Measurements from ENCODE around the gene CDC34. TPM values are rescaled to one million over a fixed set of nuclear protein-coding genes. Genes with fewer than 3 reads are reported as not detected.

The CDC34 gene
- total RNA-seq, 1 experiment from 2014 or later, result 87.4 TPM

DNA sequence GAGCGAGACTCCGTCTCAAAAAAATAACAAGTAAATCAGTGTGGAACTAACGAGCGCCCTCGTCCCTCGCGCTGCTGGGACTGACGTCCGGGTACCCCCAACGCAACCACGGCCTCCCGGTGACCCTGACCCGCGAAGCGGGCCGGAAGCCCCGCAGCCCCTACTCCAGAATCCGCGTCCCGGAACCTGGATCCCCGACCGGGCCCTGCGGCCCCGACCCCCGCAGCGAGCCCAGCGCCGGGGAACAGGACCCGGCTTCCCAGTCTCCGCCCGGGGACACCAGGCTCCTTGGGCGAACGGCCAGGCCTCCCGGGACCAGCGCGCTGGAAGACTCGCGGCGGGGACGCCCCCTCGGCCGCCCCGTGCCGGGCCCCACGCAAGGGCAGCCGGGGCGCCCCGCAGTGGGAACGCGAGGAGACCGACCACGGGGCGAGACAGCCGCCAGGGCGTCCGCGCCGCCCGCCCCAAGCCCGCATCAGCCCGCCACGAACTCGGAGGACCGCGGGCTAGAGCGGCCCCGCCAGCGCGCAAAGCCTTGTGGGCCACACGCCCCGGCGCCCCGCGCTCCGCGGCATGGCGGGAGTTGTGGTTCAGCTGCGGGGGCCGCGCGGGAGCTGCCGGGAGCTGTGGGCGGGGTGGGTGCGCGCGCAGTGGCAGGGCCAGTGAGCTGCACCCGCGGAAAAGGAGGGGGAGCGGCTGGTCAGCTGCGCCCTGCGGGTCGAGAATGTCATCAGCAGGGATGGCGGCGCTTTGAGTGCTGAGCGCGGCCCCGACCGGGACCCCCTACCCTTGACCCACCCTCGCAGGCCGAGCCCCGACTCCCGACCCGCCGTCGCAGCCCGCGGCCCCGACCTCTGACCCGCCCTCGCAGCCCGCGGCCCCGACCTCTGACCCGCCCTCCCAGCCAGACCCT is 42.8 kb upstream of the CDC34 start:
- Histone ChIP-seq H3K27me3 (ENCODE audit: insufficient read depth, low read length) (no peaks in the 10 kb centered on the region), H3K4me1 (ENCODE audit: control insufficient read depth in 1 of 2, insufficient read depth in 2 of 2, low read length in 2 of 2) (peaks cover 6 to 11% of the 10 kb centered on the region in 2 experiments), H3K79me2 (ENCODE audit: insufficient read depth, low read length) (no peaks in the 10 kb centered on the region), H3K36me3 (ENCODE audit: control insufficient read depth in 1 of 2, insufficient read depth in 2 of 2, low read length in 2 of 2) (no peaks in the 10 kb centered on the region), H3K9me2 (ENCODE audit: insufficient read depth) (no peaks in the 10 kb centered on the region), H3K4me2 (ENCODE audit: low read length) (peak overlapping the region; percentile 85), H3K27ac (ENCODE audit: low read depth, low read length) (peak overlapping the region; percentile 100), H4K20me1 (ENCODE audit: insufficient read depth) (no peaks in the 10 kb centered on the region), H2AFZ (ENCODE audit: low read depth, low read length, poor library complexity, severe bottlenecking) (no peak overlapping the region), H3K4me3 (replicated peaks in 1 of 2; ENCODE audit: low read depth in 1 of 2, low read length in 2 of 2) (peak overlapping the region; percentile 79 to 85), H3K9ac (ENCODE audit: low read length) (peak overlapping the region; percentile 98), H3K9me3 (ENCODE audit: control insufficient read depth in 1 of 2, insufficient read depth in 1 of 2, low read depth in 1 of 2, low read length in 2 of 2) (no peaks in the 10 kb centered on the region; a peak in 1 of 4 replicates)
- ChIA-PET CTCF (interaction anchor here (0.6 to 0.9 kb wide), 3 partner anchors 9 to 22 kb away, joined by 3 to 6 read pairs (median 4); no protein-coding TSS in a partner anchor), RAD21 (ENCODE audit: low non-redundant PET in 1 of 2, low total read pairs in 2 of 2, uncharacterized antibody in 2 of 2, unreplicated experiment in 2 of 2) (no interaction called here), POLR2A (interaction anchor here (0.6 to 0.9 kb wide), 2 partner anchors 18 to 201 kb away, joined by 3 to 4 read pairs; no protein-coding TSS in a partner anchor)
- no TSS peak for BruUV-seq (replicated peaks)
- DNase-seq (ENCODE audit: low read depth, low spot score) (peak; percentile 84), ATAC-seq (peak; percentile 94)
- intact Hi-C loops (cut with micrococcal nuclease), result no loop called here
- TF ChIP-seq ATF3 (IDR thresholded peaks at IDR 0.05) (no peak), TCF7L2 (IDR thresholded peaks at IDR 0.05; ENCODE audit: borderline replicate concordance, extremely low read depth, insufficient read depth, insufficient read length) (peak; percentile 46), ZBTB33 (IDR thresholded peaks at IDR 0.05; ENCODE audit: extremely low read depth, insufficient replicate concordance, low read length) (peak; percentile 51), CBX3 (IDR thresholded peaks at IDR 0.05; ENCODE audit: low read depth) (no peak), POLR2AphosphoS5 (IDR thresholded peaks at IDR 0.05; ENCODE audit: low read depth, low read length) (peak; percentile 81), YY1 (IDR thresholded peaks at IDR 0.05; ENCODE audit: extremely low read depth, insufficient replicate concordance, low read depth, low read length) (peak; percentile 88), REST (IDR thresholded peaks at IDR 0.05; ENCODE audit: low read depth) (no peak), ZNF274 (IDR thresholded peaks at IDR 0.05; ENCODE audit: low read depth, low read length) (no peak), JUND (IDR thresholded peaks at IDR 0.05) (no peak), SRF (IDR thresholded peaks at IDR 0.05; ENCODE audit: low read depth) (no peak), FOSL1 (IDR thresholded peaks at IDR 0.05; ENCODE audit: low read depth) (no peak), SIN3A (IDR thresholded peaks at IDR 0.05; ENCODE audit: low read depth) (peak; percentile 60; the same call in 1 of the 2 replicates), CEBPB (IDR thresholded peaks at IDR 0.05; ENCODE audit: low read depth) (no peak), EGR1 (IDR thresholded peaks at IDR 0.05; ENCODE audit: low read depth) (peak; percentile 68), EZH2 (IDR thresholded peaks at IDR 0.05) (no peak), POLR2A (IDR thresholded peaks at IDR 0.05; ENCODE audit: borderline replicate concordance, extremely low read depth, insufficient read depth, insufficient read length) (peak; percentile 72), SP1 (IDR thresholded peaks at IDR 0.05; ENCODE audit: low read depth) (peak; percentile 72)
- TF ChIP-seq, protein P1, sequence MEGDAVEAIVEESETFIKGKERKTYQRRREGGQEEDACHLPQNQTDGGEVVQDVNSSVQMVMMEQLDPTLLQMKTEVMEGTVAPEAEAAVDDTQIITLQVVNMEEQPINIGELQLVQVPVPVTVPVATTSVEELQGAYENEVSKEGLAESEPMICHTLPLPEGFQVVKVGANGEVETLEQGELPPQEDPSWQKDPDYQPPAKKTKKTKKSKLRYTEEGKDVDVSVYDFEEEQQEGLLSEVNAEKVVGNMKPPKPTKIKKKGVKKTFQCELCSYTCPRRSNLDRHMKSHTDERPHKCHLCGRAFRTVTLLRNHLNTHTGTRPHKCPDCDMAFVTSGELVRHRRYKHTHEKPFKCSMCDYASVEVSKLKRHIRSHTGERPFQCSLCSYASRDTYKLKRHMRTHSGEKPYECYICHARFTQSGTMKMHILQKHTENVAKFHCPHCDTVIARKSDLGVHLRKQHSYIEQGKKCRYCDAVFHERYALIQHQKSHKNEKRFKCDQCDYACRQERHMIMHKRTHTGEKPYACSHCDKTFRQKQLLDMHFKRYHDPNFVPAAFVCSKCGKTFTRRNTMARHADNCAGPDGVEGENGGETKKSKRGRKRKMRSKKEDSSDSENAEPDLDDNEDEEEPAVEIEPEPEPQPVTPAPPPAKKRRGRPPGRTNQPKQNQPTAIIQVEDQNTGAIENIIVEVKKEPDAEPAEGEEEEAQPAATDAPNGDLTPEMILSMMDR (IDR thresholded peaks at IDR 0.05 in 2 of 3, conservative IDR thresholded peaks at IDR 0.05 in 1 of 3; ENCODE audit: borderline replicate concordance in 1 of 3, insufficient read depth in 1 of 3, low read depth in 2 of 3, low read length in 2 of 3), result no peak
